GM12891 (cell line): ENCODE measurements around the gene NPRL2.

ENCODE experiments used
- POLR2A ChIP-seq: IDR thresholded peaks from 2 replicates; pipeline ENCODE4 v1.6.1; 2011; ENCODE audit warnings: low read depth, low read length, control low read depth
- POLR2AphosphoS5 ChIP-seq: IDR thresholded peaks from 2 replicates; pipeline ENCODE4 v1.6.1; 2011; ENCODE audit warnings: low read depth, low read length, control low read depth
- SPI1 ChIP-seq: IDR thresholded peaks from 2 replicates; pipeline ENCODE4 v1.6.1; 2011; ENCODE audit warnings: low read depth, low read length, control low read depth
- TAF1 ChIP-seq: IDR thresholded peaks from 2 replicates; pipeline ENCODE4 v1.6.1; 2011; ENCODE audit warnings: low read depth, low read length, control low read depth

- 0 out of 2 replicates have a peak, but pooled peaks have one; percentile 31 for TF ChIP-seq POLR2A
- TF ChIP-seq TAF1 = no peak
- no peak for TF ChIP-seq SPI1
- no peak for TF ChIP-seq POLR2AphosphoS5
These were observed 9.9 kb downstream of the NPRL2 start, which contains the start of gene RASSF1 for GRCh38 chr3:50340448-50341329.
